ENCODE results near the gene PFDN4.
A peak's percentile ranks its signal among the peaks of the same experiment; 100 is the strongest.
"Not testable (repeated sequence)": the region's sequence is repeated elsewhere in the genome, so short reads cannot be mapped to it uniquely, and the experiment has no call there.

The PFDN4 gene

DNA sequence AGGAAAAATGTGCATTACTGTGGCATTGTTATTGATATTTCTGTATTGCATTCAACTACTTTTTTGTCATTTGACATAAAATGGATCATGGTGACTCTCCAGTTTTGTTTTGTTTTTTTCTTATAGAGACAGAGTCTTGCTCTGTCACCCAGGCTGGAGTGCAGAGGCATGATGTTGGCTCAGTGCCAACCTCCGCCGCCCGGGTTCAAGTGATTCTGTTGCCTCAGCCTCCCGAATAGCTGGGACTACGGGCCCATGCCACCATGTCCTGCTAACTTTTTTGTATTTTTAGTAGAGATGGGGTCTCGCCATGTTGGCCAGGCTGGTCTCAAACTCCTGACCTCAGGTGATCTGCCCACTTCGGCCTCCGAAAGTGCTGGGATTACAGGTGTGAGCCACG lies 16.8 kb downstream of the PFDN4 start:
- not testable (repeated sequence) for DNase-seq (ENCODE audit: low spot score)

DNA sequence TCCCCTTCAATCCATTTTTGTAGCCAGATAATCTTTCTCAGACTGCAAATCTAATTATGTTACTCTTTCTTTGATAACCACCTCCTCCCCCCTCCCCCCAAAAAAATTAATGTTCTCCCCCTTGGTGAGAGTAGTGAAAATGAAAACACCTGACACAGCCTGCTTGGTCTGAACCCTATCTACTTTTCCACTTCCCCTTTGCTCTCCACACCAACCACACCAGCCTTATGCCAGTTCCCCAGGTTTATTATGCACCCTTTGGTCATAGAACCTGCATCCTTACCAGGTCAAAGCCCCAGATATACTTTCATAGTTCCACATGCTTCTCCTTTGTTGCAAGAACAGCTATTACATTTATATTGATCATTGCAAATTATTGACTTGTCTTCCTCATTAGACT lies 19.4 kb downstream of the PFDN4 start:
- no peak for DNase-seq (ENCODE audit: low spot score)

DNA sequence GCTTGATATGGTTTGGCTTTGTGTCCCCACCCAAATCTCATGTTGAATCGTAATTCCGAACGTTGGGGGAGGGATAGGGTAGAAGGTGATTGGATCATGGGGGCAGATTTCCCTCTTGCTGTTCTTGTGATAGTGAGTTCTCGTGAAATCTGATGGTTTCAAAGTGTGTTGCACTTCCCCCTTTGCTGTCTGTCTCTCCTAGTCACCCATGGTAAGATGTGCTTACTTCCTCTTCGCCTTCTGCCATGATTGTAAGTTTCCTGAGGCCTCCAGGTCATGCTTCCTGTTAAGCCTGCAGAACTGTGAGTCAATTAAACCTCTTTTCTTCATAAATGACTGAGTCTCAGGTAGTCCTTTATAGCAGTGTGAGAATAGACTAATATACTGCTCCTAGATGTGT lies 19.9 kb downstream of the PFDN4 start:
- DNase-seq (ENCODE audit: low spot score): no peak

DNA sequence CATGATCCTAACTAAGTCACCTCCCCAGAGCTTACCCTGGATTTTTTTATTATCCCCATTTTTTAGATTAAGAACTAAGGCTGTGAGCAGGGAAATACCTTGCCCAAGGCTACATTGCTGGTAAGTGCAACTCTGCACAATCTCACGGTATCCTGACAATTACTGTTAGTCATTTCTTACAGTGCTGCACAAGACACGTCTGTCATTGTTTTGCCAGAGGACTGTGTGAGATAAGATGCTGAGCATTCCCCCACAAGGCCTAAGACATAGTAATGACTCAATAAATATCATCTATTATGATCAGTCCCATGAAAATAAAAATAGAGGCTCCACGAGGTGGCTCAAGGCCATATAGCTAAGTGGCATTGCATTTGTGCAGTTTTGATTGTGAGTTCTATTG lies 21.0 kb downstream of the PFDN4 start:
- DNase-seq (ENCODE audit: low spot score): no peak

DNA sequence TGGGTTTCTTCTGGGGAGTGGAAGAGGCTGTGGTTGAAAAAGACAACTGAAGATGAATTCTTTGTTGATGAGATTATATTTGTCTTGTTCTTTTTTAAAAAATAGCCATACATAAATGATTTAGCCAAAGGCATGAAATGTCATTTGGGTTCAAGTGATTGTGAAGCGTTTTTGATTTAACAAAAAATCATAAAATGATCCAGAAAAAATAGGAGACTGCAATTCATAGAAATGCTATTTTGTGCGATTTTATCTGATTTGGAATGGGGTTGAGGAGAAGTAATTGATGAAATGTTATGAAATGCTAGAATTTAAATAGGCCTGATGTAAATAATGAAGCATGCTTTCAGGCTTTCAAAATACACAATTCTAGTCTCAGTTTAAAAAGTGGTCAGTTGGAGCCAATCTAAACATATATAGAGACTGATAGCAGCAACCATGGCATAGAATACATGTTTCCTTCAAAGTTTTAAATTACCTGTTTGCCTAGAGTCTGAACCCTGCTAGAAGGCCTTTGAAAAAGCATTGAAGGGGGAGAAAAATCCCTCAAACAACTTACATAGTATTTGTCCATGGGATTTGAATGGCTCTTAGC lies 21.8 kb downstream of the PFDN4 start:
- no peak for DNase-seq (ENCODE audit: low spot score)

DNA sequence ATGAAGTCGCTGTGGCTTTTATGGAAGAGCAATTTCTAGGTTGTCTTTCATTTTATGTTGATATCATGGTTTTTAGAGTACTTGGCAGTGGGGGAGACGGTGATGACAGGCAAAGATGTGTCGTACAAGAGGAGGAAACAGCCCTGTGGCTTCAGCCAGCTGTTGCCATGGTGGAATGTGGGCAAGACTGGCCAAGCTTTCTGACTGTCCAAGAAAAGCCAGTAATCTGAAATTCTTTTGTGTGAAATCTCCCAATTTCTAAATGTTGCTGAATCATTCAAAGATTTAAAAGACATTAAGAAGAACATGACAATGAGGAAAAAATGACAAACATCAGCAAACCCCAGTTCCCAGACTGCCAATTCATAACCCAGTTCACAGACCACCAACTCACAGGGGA lies 23.1 kb downstream of the PFDN4 start:
- peak; percentile 17 for DNase-seq (ENCODE audit: low spot score)

DNA sequence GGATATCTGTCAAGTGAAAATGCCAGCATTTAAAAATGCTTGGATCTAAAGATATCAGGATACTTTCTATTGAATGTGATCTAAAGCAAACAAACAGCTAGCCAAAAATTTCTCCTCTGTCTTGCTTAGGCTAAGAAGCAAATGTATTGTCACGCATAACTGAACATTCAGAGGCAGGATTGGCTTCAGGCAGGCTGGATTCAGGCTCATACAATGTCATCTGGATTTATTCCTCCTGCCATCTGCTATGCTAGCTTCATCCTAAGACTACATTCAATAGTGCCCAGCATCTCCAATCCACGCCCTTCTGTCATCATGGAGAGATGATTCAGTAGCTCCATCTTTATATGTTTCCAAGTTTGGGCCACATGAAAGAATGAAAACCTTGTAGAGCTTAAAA lies 27.1 kb downstream of the PFDN4 start:
- no peak for DNase-seq (ENCODE audit: low spot score)

DNA sequence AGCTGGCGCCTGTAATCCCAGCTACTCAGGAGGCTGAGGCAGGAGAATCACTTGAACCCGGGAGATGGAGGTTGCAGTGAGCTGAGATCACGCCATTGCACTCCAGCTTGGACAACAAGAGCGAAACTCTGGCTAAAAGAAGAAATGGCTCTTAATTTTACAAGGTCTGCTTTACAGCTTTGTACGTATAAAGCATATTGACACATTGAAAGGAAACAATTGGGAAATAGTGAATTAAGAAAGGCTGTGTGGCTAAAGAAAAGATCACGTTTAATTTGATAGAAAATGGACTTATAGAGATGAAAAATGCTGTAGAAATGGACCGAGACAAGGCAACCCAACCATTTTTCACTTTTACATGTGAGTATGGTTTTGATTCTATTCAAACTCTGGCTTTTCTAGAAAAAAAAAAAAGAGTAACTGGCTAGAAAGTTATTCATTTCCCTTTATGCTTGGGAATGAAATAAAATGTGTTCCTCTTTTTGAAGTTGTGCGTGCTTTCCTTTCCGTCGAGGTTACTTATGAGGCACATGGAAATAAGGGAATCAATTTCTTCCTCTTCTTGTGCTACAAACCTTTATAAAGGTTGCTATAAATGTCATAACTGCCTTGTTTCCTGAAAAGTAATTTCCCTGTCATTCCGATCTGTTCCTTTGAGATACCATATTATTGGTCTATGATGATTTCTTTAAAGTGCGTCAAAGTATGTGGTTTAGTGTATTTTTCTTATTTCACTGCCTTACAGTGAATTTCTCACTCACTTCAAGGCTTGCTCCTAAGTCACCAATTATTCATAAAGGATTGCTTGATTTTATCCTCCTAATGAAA lies 29.4 kb downstream of the PFDN4 start:
- DNase-seq (ENCODE audit: low spot score): no peak

DNA sequence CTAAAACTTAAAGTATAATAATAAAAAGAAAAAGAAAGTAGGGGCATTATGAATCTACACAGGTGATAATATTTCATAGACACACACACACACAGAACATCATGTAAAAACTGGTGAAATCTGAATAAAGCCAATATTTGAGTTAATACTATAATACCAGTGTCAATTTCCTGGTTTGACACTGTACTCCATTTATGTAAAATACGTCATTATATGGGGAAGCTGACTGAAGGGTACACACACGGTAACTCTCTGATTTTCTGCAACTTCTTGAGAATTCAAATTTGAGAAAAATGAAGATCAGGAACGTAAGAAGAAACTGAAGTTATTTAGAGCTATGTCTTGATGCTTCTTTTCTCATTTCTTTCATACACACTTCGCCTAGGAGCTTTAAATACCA lies 36.2 kb downstream of the PFDN4 start:
- DNase-seq (ENCODE audit: low spot score): no peak

DNA sequence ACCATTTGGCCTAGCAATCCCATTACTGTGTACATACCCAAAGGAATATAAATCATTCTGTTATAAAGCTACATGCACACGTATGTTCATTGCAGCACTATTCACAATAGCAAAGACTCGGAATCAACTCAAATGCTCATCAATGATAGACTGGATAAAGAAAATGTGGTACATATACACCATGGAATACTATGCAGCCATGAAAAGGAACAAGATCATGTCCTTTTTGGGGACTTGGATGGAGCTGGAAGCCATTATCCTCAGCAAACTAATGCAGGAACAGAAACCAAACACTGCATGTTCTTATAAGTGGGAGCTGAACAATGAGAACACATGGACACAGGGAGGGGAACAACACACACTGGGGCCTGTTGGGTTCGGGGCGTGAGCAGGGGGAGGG lies 40.8 kb downstream of the PFDN4 start:
- DNase-seq (ENCODE audit: low spot score): not testable (repeated sequence)

DNA sequence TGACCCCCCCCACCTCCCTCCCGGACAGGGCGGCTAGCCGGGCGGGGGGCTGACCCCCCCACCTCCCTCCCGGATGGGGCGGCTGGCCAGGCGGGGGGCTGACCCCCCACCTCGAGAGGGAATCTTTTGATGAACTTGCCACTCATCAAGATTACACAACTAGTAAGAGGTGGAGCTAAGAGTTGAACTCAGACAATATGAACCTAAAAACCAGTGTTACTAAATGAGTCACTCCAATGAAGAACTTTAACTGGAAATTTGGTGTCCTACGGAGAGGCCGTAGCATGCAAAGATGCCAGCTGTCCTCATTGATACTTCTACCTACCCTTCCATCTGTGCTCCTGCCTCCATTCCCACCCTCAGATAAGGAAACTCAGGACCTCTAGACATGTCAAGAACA lies 42.8 kb downstream of the PFDN4 start:
- DNase-seq (ENCODE audit: low spot score): no peak

DNA sequence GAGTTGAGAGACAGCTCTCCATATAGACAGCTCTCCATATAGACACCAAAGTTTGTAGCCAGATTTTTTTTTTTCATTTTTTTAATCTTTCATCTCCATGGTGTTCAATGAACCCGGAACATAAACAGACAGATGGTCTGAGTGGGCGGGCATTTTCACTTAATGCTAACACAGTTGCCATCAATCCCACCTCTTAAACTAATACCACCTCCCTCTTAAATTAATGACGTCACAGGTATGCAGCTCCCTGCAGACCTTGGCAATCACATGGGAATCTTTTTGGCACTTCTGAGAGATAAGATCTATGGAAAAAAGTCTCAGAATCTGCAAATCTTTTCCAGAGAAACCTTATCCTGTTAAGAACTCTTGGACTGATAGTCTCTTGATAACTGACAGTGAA lies 43.2 kb downstream of the PFDN4 start:
- DNase-seq (ENCODE audit: low spot score): no peak

DNA sequence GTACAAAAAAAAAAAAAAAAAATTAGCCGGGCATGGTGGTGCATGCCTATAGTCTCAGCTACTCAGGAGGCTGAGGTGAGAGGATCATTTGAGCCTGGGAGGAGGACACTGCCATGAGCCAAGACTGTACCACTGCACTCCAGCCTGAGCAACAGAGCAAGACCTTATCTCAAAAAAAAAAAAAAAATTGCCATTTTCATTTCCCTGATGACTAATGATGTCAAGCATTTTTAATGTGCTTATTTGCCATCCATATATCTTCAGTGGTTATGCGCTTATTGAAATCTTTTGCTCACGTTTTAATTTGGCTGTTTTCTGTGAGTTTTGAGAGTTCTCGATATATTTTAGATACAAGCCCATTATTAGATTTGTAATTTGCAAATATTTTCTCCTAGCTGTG lies 46.7 kb downstream of the PFDN4 start:
- no peak for DNase-seq (ENCODE audit: low spot score)

DNA sequence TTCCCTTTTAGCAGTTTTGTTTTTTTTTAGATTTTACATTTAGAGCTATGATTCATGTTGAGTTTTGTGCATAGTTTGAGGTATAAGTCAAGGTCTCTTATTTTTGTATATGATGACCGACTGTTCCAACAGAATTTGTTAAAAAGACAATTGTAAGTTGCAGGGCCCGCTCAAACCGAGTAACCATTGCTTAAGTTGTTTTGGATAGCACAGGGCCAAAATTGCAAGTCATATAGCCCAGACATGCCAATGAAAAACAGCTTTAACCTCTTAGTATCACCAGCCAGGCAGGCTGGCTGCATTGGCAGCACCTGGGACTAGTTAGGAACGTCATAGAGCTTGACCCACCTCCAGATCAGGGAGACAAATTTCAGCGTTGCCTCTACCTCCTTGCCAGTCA lies 47.3 kb downstream of the PFDN4 start:
- DNase-seq (ENCODE audit: low spot score): no peak

DNA sequence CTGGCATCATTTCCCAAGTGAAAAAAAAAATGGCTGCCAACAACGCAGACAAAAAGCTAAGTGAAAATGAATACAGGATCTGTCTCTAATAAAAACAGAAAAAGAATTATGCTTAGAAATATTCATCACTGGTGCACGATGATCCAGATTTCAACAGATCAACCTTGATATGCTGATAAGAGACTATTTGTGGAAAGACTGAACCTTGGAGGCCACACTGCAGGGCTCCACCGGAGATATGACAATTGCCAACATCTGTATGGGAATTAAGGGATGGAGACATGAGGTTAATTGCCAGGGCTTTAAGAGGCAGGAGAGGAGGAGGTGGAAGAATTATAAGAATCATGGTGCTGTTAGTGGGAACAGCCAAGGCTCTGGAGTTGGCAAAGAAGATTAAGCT lies 48.3 kb downstream of the PFDN4 start:
- no peak for DNase-seq (ENCODE audit: low spot score)

DNA sequence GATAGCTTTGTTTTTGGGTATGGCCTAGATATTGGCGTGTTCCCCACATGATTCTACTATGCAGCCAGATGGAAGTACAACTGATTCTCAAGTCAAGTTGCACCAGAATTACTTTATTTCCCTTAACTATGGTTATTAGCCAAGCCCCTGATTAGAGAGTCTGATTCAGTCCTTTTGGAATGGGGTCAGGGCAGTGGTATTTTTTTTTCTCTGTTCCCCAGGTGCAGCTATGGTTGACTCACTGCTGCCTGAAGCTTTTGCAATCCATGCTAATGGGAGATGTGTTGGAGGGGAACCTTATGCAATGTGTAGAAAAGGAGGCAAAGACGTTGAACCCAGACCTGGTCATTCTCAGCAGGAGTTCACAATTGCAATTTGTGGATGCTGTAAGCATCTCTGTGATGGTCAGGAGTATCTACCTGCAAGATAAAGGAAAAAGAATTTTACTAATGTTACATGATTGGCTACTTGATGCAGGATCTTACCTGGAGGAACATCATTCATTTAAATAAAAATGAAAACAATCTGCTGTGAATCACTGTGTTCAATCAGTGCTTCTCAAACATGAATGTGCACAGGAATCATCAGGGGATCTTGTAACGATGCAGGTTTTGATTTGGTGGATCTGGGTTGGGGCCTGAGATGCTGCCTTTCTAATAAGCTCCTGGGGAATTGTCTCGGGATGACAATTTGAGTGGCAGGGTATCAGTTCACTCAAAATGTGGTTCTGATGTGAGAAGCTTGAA lies 49.4 kb downstream of the PFDN4 start:
- no peak for DNase-seq (ENCODE audit: low spot score)

DNA sequence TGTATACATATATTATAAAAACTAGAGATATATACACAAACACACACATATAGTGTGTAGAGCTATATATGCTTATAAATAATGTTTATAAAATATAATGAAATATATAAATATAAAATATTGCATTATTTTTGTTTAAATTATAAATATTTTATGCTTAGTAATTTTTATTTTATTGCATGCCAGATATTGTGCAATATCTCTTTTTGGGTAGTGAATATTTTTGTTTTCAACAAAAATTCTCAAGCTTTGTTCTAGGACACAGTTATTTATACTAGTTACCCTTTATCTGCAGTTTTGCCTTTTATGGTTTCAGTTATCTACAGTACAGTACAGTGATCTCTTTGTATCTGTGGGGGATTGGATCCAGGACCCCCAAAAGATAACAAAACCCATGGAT lies 52.2 kb downstream of the PFDN4 start:
- no peak for DNase-seq (ENCODE audit: low spot score)

DNA sequence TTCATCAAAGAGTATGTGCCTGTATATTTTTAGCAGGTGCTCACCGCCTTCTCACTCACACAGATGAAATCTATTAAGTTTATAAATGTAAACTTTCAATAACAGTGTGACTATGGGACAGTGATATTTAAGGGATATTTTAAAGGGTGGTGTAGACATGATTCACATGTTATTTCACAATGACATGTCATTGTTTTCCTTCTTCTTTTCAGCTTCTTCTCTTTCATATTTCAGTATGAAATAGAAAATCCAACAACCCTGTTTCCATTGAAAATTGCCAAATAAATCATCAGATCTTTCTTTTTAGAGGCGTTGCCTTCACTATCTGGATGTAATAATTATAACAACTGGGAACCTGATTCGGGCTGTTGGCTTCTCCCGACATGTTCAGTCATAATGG lies 54.8 kb downstream of the PFDN4 start:
- no peak for DNase-seq (ENCODE audit: low spot score)

DNA sequence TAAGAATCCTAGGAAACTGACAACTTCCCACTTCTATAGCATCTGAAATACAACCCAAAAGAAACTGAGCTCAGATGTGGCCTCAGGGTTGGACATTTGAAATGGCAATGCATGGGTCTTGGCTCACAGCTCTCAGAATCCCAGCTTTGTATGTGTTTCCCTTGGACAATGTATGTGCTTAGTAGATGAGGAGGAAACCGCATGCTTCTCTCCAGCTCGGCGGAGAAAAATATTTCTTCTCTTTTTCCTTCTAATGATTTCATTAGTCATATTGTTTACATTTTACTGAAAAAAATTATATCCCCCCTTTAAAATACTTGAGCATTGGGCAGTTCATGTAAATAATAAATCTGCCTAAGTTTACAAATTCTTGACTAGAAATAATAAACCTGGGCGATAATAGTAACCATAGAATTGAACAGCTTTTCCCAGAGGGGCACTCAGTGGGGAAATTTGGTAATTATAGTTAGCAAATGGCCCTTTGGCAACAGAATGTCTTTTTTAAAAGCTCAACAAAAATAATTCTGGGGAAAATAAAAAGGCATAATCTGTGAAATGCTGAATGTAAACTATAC lies 55.3 kb downstream of the PFDN4 start:
- no peak for DNase-seq (ENCODE audit: low spot score)

DNA sequence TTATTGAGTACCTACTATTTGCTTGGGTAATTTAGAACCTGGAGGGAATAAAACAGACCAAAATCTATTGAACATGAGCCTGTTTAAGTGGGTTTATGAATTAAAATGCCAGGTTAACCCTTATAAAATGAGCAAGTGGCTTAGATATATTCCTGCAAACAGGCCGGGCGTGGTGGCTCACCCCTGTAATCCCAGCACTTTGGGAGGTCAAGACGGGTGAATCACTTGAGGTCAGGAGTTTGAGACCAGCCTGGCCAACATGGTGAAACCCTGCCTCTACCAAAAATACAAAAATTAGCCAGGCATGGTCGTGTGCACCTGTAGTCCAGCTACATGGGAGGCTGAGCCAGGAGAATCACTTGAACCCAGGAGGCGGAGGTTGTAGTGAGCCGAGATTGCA lies 57.9 kb downstream of the PFDN4 start:
- not testable (repeated sequence) for DNase-seq (ENCODE audit: low spot score)

DNA sequence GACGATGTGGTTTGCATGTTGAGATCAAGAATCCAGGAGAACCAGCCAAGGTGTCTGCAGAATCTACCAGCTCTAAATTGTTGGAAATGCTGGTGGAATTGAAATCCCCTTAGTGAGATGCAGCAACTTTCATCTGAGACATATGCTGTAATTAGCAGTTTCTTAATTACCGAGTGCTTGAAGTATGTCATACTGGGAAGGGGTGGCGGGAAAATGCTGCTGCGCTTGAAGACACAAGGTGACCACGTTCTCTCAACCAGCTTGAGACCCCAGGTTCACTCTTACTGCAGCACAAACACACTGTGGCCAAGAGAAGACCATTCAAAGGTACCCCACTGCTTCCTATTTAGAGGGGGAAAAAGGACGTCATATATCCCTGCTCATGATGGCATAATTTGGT lies 59.0 kb downstream of the PFDN4 start:
- no peak for DNase-seq (ENCODE audit: low spot score)

DNA sequence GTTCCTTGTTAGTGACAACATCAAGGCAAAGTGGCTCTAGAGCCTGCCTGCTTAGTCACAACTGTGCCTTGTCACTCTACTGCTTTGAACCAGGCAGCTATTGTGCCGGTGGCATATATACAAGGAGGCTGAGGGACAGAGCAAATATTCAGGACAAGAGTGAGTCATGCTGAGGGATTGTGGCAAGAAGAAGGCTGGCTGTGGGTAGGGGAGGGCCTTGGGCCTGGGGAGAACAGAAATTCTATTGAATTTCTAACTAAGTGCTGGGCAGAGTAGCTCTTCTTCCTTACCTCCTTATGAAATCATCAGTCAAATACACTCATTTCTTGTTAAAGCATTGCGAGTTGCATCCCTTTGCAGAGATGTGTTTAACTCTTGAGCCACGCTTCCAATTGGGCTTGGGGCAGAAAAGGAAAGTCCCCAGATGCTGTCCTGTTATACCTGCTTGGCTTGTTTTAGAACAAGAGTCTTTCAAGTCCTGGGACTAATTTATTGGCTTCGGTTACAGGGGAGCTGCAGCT lies 59.7 kb downstream of the PFDN4 start:
- DNase-seq (ENCODE audit: low spot score): no peak

DNA sequence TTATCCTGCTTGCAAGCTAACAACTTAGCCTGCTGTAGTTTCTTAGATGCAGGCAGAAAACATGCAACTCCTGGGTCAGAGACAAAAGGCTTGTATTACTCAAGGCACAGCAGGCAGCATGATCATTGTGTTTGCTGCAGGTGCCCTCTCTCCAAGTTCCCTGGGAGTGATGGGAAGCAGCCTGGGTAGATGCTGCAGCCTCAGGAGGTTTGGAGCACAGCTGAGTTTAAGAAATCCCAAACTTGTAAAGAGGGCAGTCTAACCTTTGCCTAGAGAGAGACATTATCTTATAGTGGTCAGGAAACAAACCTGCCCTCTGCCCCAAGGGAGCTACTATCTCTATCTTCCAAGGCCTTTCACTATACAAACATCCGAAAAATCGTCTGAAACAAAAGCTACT lies 61.1 kb downstream of the PFDN4 start:
- no peak for DNase-seq (ENCODE audit: low spot score)

Data from AG08395 (cell line).